ENCODE results near the gene NEDD8.

GRCh38 chr14:24179961-24180796 is 52.0 kb downstream of the NEDD8 start:
- no peak for TF ChIP-seq CTCF (IDR thresholded peaks at IDR 0.05; ENCODE audit: borderline replicate concordance, extremely low read depth, low read length, poor library complexity, severe bottlenecking)
- no peak for TF ChIP-seq EZH2 (IDR thresholded peaks at IDR 0.05; ENCODE audit: borderline replicate concordance, low read depth, low read length, severe bottlenecking)
